ENCODE results near the gene CKS1B.

Gene CKS1B

DNA sequence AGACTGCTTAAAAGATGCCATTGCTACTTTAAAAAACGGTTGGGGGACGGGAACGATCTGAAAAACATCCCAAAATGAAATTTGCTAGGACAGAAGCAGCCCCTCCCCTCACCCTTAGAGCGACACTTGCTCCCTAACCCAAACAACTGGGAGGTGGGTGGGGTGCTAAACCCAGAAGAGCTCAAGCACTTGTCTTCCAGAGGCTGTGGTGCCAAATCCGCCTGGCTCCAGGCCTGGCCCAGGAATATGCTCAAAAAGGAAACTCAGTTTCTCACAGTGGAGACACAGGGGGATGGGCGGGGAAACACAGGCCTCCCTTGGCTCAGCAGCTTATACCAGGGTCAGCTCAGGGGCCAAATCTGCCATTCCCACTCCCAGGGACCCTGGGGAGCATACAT is 17.9 kb upstream of the CKS1B start:
- Histone ChIP-seq H3K4me2 (ENCODE audit: low read depth, low read length) (peak overlapping the region; percentile 75), H3K9me3 (replicated peaks; ENCODE audit: insufficient read depth, low read length) (no peaks in the 10 kb centered on the region), H2AFZ (ENCODE audit: low read length) (no peak overlapping the region), H3K27me3 (replicated peaks; ENCODE audit: insufficient read depth, low read length) (no peaks in the 10 kb centered on the region), H3K4me1 (ENCODE audit: low read length) (peaks cover 28% of the 10 kb centered on the region), H3K9me2 (replicated peaks; ENCODE audit: insufficient read depth, low read length) (no peaks in the 10 kb centered on the region), H4K20me1 (ENCODE audit: insufficient read depth, low read length) (no peaks in the 10 kb centered on the region), H3F3A (ENCODE audit: insufficient read depth, low read length) (peaks cover 83% of the 10 kb centered on the region), H3K27ac (ENCODE audit: low read length) (peak overlapping the region; percentile 95), H3K36me3 (replicated peaks; ENCODE audit: insufficient read depth, low read length) (0 out of 2 replicates have a peak, but pooled peaks cover 3% of the 10 kb centered on the region), H3K9ac (ENCODE audit: low read length) (peak overlapping the region; percentile 92), H3K4me3 (ENCODE audit: low read length) (peak overlapping the region; percentile 71), H3K79me2 (ENCODE audit: low read length) (peaks cover 74% of the 10 kb centered on the region)
- TF ChIP-seq, protein P1, sequence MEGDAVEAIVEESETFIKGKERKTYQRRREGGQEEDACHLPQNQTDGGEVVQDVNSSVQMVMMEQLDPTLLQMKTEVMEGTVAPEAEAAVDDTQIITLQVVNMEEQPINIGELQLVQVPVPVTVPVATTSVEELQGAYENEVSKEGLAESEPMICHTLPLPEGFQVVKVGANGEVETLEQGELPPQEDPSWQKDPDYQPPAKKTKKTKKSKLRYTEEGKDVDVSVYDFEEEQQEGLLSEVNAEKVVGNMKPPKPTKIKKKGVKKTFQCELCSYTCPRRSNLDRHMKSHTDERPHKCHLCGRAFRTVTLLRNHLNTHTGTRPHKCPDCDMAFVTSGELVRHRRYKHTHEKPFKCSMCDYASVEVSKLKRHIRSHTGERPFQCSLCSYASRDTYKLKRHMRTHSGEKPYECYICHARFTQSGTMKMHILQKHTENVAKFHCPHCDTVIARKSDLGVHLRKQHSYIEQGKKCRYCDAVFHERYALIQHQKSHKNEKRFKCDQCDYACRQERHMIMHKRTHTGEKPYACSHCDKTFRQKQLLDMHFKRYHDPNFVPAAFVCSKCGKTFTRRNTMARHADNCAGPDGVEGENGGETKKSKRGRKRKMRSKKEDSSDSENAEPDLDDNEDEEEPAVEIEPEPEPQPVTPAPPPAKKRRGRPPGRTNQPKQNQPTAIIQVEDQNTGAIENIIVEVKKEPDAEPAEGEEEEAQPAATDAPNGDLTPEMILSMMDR (IDR thresholded peaks at IDR 0.05; ENCODE audit: low read length) = no peak
- TF ChIP-seq EZH2phosphoT487 (IDR thresholded peaks at IDR 0.05; ENCODE audit: low read length) = no peak
- no peak for TF ChIP-seq EZH2 (optimal IDR thresholded peaks at IDR 0.05; ENCODE audit: low read depth, low read length)
- DNase-seq = no peak

DNA sequence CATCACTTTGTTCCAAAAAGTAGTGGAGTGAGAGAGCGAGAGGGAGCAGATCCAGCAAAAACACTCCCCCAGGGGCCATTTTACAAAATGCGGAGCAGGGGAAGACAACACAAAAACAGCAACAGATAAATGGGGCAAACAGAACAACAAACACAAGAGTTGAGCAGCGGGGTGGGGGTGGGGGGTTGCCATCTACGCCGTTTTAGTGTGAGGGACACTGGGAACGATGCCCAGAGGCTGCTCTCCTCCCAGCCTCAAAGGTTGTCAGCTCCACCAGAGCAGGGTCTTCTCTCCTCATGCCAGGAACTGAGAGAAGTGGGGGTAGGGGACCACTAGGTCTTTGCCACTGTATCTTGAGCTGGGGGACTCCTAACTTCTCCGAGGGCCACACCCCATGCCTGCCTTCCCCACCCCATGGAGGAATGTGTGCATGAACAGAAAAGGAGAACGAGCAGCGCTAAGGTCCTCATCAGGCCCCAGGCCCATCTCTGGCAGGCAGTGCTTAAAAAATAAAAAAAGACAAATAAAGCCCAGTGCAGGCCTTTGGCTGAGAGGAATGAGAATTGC is 17.3 kb upstream of the CKS1B start:
- Histone ChIP-seq H3K9ac (ENCODE audit: low read length) (no peak overlapping the region; the same call in 1 of the 2 replicates), H3F3A (ENCODE audit: insufficient read depth, low read length) (peaks cover 81% of the 10 kb centered on the region), H3K4me1 (ENCODE audit: low read length) (peaks cover 28% of the 10 kb centered on the region), H3K27me3 (replicated peaks; ENCODE audit: insufficient read depth, low read length) (no peaks in the 10 kb centered on the region), H2AFZ (ENCODE audit: low read length) (no peak overlapping the region), H3K27ac (ENCODE audit: low read length) (peak overlapping the region; percentile 95; the same call in 1 of the 2 replicates), H3K9me2 (replicated peaks; ENCODE audit: insufficient read depth, low read length) (no peaks in the 10 kb centered on the region), H3K36me3 (replicated peaks; ENCODE audit: insufficient read depth, low read length) (0 out of 2 replicates have a peak, but pooled peaks cover 3% of the 10 kb centered on the region), H3K79me2 (ENCODE audit: low read length) (peaks cover 68% of the 10 kb centered on the region), H4K20me1 (ENCODE audit: insufficient read depth, low read length) (no peaks in the 10 kb centered on the region), H3K4me2 (ENCODE audit: low read depth, low read length) (0 out of 2 replicates have a peak overlapping the region, but pooled peaks have one; percentile 75), H3K4me3 (ENCODE audit: low read length) (no peak overlapping the region), H3K9me3 (replicated peaks; ENCODE audit: insufficient read depth, low read length) (no peaks in the 10 kb centered on the region)
- DNase-seq = no peak
- TF ChIP-seq EZH2 (optimal IDR thresholded peaks at IDR 0.05; ENCODE audit: low read depth, low read length) = no peak
- no peak for TF ChIP-seq EZH2phosphoT487 (IDR thresholded peaks at IDR 0.05; ENCODE audit: low read length)
- TF ChIP-seq, protein P1 (IDR thresholded peaks at IDR 0.05; ENCODE audit: low read length) = no peak

- Histone ChIP-seq H3K9me3 (replicated peaks; ENCODE audit: insufficient read depth, low read length) (no peaks in the 10 kb centered on the region), H3K4me1 (ENCODE audit: low read length) (peaks cover 34% of the 10 kb centered on the region), H3K36me3 (replicated peaks; ENCODE audit: insufficient read depth, low read length) (peaks cover 3% of the 10 kb centered on the region; the same call in 1 of the 2 replicates), H3K9ac (ENCODE audit: low read length) (no peak overlapping the region), H3K79me2 (ENCODE audit: low read length) (peaks cover 66% of the 10 kb centered on the region), H3F3A (ENCODE audit: insufficient read depth, low read length) (peaks cover 79% of the 10 kb centered on the region), H4K20me1 (ENCODE audit: insufficient read depth, low read length) (no peaks in the 10 kb centered on the region), H3K9me2 (replicated peaks; ENCODE audit: insufficient read depth, low read length) (no peaks in the 10 kb centered on the region), H2AFZ (ENCODE audit: low read length) (no peak overlapping the region), H3K4me2 (ENCODE audit: low read depth, low read length) (no peak overlapping the region), H3K27me3 (replicated peaks; ENCODE audit: insufficient read depth, low read length) (no peaks in the 10 kb centered on the region), H3K4me3 (ENCODE audit: low read length) (no peak overlapping the region), H3K27ac (ENCODE audit: low read length) (peak overlapping the region; percentile 3; the same call in 1 of the 2 replicates)
- DNase-seq = no peak
- no peak for TF ChIP-seq EZH2phosphoT487 (IDR thresholded peaks at IDR 0.05; ENCODE audit: low read length)
- TF ChIP-seq, protein P1 (IDR thresholded peaks at IDR 0.05; ENCODE audit: low read length) = no peak
- no peak for TF ChIP-seq EZH2 (optimal IDR thresholded peaks at IDR 0.05; ENCODE audit: low read depth, low read length)
These were observed 16.4 kb upstream of the CKS1B start for GRCh38 chr1:154958036-154958435.
